GM18519 (cell line): ENCODE measurements around the gene OR6M1.

Source experiments
- ATAC-seq: cut with Tn5 transposase; IDR thresholded peaks from one replicate; pipeline ENCODE4 v1.9.1; 2021; ENCODE audit warnings: mild to moderate bottlenecking, moderate library complexity; ENCODE audit not compliant: unreplicated experiment, low FRiP score

Gene OR6M1

DNA sequence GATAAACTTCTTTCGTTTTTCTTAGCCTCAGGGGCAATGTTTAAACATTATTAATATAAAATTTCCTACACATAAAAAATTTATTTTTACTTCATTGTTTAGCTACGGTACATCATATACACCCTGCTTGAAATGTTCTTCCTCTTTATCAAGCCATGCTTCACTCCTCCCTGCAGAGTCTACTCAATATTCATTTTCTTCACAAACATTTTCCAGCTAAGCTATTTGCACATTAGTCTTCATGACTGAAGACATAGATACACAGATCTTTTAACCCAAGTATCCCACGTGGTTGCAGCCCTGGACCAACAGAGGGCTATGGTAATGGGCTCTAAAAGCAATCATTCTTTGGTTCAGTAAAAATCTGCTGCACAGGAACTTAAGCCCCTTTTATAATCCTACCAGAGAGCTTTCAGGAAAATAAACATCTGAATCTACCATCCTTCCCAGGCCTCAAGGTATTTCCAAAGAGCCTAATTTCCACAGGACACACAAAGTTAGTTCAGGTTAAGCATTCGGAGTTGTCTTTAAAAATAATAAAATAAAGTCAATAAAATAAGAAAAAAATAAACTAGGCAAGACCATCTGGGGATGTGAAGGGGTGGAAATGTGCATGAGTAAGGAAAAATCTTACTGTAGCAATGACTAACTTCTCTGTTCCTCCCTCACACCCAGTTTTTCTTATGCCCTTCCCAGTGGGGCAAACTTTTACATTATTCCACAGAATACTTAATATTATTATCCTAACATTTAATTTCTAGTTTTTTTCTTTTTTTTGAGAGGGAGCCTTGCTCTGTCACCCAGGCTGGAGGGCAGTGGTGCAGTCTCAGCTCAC lies 30.2 kb downstream of the OR6M1 start:
- no peak for ATAC-seq

DNA sequence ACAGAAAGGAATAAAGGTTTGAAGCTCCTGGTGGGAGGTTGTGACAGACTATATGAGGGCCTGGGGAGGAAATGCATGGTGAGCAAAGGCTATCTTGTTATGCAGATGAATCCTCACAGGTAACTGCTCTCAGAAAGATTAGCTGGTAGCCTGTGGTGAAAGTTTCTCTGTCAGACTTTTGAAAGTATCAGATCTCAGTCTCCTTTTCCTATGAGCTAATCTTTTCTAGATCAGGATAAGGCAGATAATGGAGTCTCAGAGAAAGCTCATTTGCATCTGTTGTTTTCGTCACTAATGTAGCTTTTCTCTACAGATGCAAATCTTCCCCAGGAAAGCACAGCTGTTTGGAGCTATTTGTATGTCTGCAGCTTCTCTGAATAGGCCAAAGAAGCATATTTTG lies 30.9 kb downstream of the OR6M1 start:
- no peak for ATAC-seq

DNA sequence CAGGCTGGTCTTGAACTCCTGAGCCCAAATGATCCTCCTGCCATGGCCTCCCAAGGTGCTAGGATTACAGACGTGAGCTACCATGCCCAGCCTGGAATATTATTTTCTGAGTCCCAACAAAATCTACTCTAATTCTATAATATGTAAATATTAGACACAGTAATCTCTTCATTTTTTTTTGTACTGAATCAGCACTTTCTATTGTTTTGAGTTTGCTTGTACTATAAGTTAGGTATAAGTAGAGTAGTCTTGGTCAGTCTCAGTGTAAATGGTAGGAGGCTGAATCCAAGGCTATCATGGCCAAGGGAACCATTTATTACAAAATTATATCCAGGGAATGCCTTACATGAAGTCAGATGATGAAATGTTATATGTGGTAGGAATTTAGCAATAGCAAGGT lies 32.2 kb downstream of the OR6M1 start:
- no peak for ATAC-seq

DNA sequence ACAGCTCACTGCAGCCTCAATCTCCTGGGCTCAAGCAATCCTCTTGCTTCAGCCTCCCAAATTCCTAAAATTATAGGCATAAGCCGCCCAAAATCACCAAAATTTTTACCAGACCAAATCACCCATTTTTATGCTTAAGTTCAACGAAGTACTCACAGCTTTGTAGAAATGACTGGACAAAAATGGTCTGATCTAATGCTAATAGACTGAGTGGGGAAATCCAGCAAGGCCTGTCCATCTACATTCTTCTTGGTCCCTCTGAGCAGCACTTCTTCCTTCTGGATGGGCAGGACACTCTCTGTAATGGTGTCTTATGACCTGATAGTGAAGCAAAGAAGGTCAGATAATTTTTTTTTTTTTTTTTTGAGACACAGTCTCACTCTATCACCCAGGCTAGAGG lies 33.1 kb downstream of the OR6M1 start:
- no peak for ATAC-seq

DNA sequence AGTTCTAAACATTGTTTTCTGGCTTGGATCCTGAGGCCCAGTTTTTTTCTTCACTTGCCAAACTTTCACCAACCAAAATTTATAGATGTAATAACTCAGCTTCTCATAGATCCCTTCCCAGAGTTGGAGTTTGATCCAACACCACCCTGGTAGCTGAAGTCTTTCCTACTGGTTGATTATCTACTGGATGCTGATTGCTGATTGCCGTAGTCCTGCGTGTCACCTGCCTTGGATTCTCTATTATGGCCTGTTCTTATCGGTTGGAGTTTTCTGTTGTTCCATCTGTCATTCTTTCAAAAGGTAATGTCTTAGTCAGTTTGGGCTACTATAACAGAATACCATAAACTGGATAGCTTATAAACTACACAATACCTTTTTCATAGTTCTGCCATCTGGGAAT lies 34.5 kb downstream of the OR6M1 start:
- ATAC-seq, result no peak

DNA sequence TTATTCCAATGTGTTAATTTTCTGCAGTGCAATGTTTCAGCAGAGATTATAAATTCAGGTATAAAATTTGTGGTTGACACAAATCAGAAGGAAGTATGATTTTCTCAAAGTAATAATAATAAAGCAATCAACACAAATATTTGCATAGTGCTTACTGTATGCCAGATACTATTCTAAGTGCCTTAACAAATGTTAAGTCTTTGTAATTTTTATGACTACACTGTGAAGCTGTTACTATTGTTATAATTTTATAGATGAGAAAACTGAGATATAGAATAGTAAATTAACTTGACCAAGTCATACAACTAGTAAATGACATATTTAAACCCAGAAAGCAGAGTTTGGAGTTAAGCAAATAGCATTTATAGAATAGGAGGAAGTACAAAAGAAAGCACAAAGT lies 35.4 kb downstream of the OR6M1 start:
- no peak for ATAC-seq

DNA sequence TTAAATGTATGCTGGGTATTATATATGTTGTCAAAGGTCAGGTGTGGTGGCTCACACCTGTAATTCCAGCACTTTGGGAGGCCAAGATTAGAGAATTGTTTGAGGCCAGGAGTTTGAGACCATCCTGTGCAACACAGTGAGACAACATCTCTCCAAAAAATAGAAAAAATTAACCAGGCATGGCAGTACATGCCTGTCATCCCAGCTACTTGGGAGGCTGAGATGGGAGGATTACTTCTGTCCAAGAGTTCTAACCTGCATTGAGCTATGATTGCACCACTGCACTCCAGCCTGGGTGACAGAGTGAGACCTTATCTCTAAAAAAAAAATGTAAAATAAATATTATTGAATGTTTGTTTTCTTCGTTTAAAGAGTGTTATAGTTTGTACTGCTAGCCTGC lies 40.5 kb downstream of the OR6M1 start:
- no peak for ATAC-seq

DNA sequence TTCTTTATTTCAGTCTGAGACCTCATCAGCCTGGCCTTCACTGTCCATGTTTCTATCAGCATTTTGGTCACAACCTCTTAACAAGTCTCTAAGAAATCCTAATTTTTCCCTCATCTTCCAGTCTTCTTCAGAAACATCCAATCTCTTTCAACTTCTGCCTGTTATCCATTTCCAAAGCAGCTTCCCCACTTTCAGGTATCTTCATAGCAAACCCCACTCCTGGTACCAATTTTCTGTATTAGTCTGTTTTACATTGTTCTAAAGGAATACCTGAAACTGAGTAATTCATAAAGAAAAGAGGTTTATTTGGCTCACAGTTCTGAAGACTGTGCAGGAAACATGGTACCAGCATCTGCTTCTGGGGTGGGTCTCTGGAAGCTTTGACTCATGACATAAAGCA lies 43.7 kb downstream of the OR6M1 start:
- ATAC-seq, result no peak

DNA sequence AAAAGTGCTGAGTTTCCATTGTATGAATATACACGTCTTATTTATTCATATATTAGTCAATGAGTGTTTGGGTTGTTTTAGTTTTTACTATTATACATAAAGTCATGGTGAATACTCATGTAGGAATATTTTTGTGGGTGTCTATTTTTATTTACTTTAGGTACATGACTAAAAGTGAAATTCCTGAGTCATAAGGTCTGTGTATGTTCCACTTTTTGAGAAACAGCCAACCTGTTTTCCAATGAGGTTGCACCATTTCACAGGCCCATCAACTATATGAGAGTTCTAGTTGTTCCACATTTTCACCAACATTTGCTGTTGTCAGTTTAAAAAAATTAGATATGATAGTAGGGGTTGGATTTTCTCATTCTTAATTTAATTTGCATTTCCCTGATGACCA lies 45.3 kb downstream of the OR6M1 start:
- ATAC-seq, result peak; percentile 84

DNA sequence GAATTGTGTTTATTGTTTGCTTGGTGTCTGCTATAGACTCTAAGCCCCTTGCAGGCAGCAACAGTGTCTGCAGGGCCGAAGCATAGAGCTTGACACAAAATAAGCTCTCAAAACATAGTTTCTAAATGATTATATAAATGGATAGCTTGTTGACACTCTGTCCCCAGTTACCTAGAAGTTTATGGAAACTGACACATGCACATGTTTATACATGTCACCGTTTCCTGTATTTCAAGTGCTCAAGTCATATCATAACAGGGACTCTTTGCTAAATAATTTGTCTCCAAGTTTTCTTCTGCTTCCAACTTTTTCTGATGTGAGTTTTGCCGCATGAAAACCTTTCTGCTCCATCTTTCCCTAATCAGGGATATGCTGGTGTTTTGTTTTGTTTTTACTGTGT lies 48.2 kb downstream of the OR6M1 start:
- ATAC-seq, result no peak

DNA sequence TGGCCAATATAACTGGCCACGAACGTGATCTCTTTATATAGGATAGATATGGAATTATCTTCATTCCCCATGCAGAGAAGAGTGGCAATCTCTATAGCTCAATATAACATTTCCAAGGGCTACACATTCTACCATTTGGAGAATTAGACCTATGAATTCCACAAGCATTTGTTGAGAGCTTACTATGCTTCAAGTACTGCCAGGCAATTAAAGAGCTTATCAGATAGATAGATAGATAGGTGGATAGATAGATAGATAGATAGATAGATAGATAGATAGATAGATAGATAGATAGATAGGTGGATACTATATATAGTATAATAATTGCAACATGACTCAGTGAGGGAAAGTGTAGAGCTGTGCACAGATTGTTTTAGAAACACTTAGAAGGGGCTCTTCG lies 50.3 kb downstream of the OR6M1 start:
- no peak for ATAC-seq
